Activated T-cell treated with anti-CD3 and anti-CD28 coated beads, Interleukin-2, amount 50 U/mL, for 24 hours (primary cell): ENCODE data around the gene PARD3.

Experiments used
- DNase-seq: peaks from one replicate; pipeline ENCODE4 v3.0.0-alpha.2; 2020
- H3K27ac Mint-ChIP-seq: 2 replicates; pipeline ENCODE4 v1.8.0; 2020; ENCODE audit warnings: mild to moderate bottlenecking, mixed read lengths
- H3K27me3 Mint-ChIP-seq: 2 replicates; pipeline ENCODE4 v1.8.0; 2020; ENCODE audit warnings: mixed read lengths
- H3K36me3 Mint-ChIP-seq: 2 replicates; pipeline ENCODE4 v1.8.0; 2020; ENCODE audit warnings: low read depth, mixed read lengths
- H3K4me1 Mint-ChIP-seq: 2 replicates; pipeline ENCODE4 v1.8.0; 2020; ENCODE audit warnings: low read depth, mixed read lengths
- H3K4me3 Mint-ChIP-seq: 2 replicates; pipeline ENCODE4 v1.8.0; 2020; ENCODE audit warnings: mild to moderate bottlenecking, moderate library complexity, mixed read lengths
- H3K9me3 Mint-ChIP-seq: 2 replicates; pipeline ENCODE4 v1.8.0; 2020; ENCODE audit warnings: mixed read lengths

PARD3 gene

DNA sequence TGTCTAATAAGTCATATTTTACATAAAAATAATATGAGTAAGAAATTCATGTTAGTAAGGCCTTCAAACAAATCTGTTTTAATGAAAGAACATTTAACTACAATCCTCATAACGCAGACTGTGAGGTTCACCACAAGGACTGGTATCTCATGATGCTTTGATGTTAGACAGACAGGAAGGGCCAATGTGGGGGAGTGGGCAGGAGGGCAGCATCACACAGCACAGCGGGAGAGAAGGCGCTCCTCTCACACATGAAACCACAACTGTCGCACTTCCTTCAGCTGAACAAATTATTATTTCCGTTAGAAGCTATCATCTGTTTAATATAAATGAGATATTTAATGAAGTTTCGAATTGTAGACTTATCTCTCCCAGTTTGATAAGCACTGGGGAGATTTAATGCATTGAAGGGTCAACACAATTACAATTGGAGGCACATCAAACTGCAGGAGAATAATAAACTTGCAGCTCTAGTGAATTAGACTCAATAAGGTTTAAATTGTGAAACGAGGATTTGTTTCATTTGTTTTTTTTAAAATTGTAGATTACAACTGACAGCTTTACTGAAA lies 466.1 kb downstream of the PARD3 start:
- no peak overlapping the region for H3K27ac Mint-ChIP-seq
- no peaks in the 10 kb centered on the region for H3K27me3 Mint-ChIP-seq
- H3K4me1 Mint-ChIP-seq: no peaks in the 10 kb centered on the region
- H3K4me3 Mint-ChIP-seq: no peak overlapping the region
- no peak for DNase-seq
- H3K9me3 Mint-ChIP-seq: peaks cover 2% of the 10 kb centered on the region
- no peaks in the 10 kb centered on the region for H3K36me3 Mint-ChIP-seq

DNA sequence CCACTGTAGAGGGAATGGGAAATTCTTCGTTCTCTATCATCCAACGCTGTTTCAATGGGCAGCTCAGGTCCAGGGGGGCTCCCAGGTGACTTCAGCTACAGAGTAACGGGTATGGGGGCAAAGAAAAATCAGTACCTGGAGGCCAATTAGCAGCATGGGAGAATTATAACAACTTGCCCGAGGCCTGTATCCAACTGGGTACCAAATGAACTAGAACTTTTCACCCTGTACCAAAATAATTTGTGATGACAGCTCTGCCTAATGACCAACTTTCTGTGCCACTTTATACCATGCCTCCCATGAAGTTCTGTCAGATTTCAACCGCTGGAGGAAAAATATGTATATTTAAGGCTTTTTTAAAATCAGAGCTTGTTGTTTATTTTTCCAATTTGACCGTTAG lies 467.1 kb downstream of the PARD3 start:
- peaks cover 2% of the 10 kb centered on the region for H3K9me3 Mint-ChIP-seq

DNA sequence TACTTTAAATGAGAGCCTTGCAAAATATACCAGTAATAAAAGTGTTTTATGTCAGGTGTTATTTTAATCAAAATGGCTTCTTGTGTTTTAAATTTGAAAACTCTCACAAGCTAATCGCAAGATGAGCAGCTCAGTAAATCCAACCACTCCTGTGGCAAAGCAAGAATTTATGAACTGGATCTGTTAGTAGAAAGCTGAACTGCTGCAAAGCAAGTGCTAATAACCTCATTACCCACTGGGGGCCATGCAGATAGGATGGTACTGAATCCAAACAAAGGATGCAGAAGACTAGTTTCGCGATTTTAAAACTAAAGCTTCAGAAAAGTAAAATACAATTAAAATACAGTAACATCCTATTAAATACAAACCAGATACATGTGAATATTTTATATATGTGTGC lies 468.0 kb downstream of the PARD3 start:
- no peaks in the 10 kb centered on the region for H3K36me3 Mint-ChIP-seq
- DNase-seq: no peak
- H3K9me3 Mint-ChIP-seq: peaks cover 2% of the 10 kb centered on the region
- H3K4me3 Mint-ChIP-seq: no peak overlapping the region
- no peaks in the 10 kb centered on the region for H3K27me3 Mint-ChIP-seq
- H3K4me1 Mint-ChIP-seq: no peaks in the 10 kb centered on the region
- H3K27ac Mint-ChIP-seq: no peak overlapping the region

More for the DNA sequence above, 467.1 kb downstream of the PARD3 start:
- Mint-ChIP-seq H3K4me3 (no peak overlapping the region), H3K27me3 (no peaks in the 10 kb centered on the region), H3K27ac (no peak overlapping the region), H3K36me3 (no peaks in the 10 kb centered on the region), H3K4me1 (no peaks in the 10 kb centered on the region)
- no peak for DNase-seq

DNA sequence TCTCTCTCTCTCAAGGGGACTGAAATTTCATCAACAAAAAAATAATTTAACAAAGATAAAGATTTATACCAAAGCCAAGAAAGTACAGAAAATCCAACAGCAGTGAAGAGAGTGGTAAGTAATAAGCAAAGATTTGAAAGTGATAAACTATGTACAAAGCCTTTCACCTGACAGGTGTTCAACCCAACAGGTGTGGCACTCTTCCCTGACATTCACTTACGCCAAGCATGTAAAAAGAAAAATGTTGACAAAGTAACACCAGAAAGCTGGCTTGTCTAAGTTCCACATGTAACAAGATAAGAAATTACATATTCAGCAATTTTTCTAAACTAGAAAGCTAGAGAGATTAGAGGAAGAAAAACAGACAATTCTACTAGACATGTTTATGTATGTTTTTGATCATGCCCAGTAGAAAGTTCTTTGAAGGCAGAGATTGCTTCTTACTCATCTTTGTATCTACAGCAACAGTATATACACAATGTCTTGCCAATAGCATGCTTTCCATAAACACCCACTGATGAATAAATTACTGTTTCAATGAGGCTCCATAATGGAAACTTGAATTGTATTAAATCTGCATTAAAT lies 468.5 kb downstream of the PARD3 start:
- Mint-ChIP-seq H3K27me3 (no peaks in the 10 kb centered on the region), H3K9me3 (peaks cover 2% of the 10 kb centered on the region), H3K4me1 (no peaks in the 10 kb centered on the region), H3K27ac (no peak overlapping the region), H3K36me3 (no peaks in the 10 kb centered on the region), H3K4me3 (no peak overlapping the region)
- DNase-seq: no peak

DNA sequence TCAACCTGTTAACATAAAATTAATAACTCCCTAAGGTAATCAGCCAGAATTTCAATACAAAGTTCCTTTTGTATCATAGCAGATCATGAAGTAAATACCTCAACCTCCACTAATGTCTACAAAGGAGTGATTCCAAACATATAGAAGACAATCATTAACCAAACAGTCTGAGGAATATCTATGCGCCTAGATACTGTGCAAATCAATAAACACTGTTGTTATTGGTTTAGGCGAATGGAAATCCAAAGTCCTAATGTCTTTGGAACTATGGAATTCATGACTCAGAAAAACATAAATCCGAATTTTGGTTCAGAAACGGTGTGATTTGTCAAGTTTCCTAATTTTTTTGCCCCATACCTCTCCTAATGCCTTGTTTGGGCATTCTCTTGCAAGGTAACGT lies 469.7 kb downstream of the PARD3 start:
- Mint-ChIP-seq H3K9me3 (peaks cover 2% of the 10 kb centered on the region), H3K4me3 (no peak overlapping the region), H3K27me3 (no peaks in the 10 kb centered on the region), H3K27ac (no peak overlapping the region), H3K36me3 (no peaks in the 10 kb centered on the region), H3K4me1 (peaks cover 6% of the 10 kb centered on the region)
- no peak for DNase-seq

DNA sequence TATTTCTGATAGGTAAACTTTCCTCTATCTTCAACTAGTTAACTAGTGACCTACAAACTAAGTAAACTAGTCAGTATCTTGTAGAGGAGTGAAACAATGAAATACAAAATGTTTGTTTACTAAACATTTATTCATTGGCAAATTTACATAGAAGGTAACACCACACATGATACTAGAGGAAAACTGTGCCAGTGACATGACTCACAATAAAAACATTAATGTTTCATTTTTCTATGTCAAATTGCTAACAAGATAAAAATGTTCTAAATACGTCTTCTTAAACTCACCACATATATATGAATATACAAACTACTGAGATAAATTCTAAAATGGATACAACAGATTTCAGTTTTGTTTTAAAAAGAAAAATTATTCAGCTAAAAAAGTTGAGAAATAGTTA lies 471.3 kb downstream of the PARD3 start:
- peaks cover 8% of the 10 kb centered on the region for H3K4me1 Mint-ChIP-seq
- no peaks in the 10 kb centered on the region for H3K9me3 Mint-ChIP-seq
- H3K27me3 Mint-ChIP-seq: no peaks in the 10 kb centered on the region
- no peaks in the 10 kb centered on the region for H3K36me3 Mint-ChIP-seq
- no peak overlapping the region for H3K4me3 Mint-ChIP-seq
- H3K27ac Mint-ChIP-seq: no peak overlapping the region
- DNase-seq: no peak

DNA sequence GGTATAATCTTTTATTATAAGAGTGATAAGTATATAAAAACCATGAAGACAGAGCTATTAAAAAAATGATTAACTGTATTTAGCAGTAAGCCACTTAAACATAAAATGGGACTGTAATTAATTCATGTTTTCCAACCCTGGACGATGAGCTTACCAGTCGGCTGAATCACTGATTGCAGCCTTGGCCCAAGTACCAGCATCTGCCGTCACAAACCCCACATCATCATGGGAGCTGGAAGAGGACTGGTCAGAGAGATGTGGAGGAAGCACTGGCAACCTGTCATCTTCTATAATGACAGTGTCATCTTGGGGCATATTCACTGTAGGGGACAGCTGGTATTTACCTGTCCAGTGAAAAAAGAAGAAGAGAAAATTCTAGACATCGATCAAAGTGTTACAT lies 473.6 kb downstream of the PARD3 start:
- Mint-ChIP-seq H3K4me1 (peaks cover 8% of the 10 kb centered on the region), H3K27ac (no peak overlapping the region), H3K27me3 (no peaks in the 10 kb centered on the region), H3K4me3 (no peak overlapping the region), H3K36me3 (no peaks in the 10 kb centered on the region), H3K9me3 (no peaks in the 10 kb centered on the region)
- DNase-seq: no peak

GRCh38 chr10:34340934-34341333 lies 474.2 kb downstream of the PARD3 start:
- H3K27me3 Mint-ChIP-seq: no peaks in the 10 kb centered on the region
- no peak overlapping the region for H3K4me3 Mint-ChIP-seq
- no peak for DNase-seq
- H3K27ac Mint-ChIP-seq: no peak overlapping the region
- no peaks in the 10 kb centered on the region for H3K9me3 Mint-ChIP-seq
- no peaks in the 10 kb centered on the region for H3K36me3 Mint-ChIP-seq
- peaks cover 8% of the 10 kb centered on the region for H3K4me1 Mint-ChIP-seq

- Mint-ChIP-seq H3K4me1 (peaks cover 8% of the 10 kb centered on the region), H3K4me3 (no peak overlapping the region), H3K27ac (no peak overlapping the region), H3K36me3 (no peaks in the 10 kb centered on the region), H3K9me3 (no peaks in the 10 kb centered on the region), H3K27me3 (no peaks in the 10 kb centered on the region)
- DNase-seq: no peak
Observed at GRCh38 chr10:34339816-34340553, 475.1 kb downstream of the PARD3 start.

DNA sequence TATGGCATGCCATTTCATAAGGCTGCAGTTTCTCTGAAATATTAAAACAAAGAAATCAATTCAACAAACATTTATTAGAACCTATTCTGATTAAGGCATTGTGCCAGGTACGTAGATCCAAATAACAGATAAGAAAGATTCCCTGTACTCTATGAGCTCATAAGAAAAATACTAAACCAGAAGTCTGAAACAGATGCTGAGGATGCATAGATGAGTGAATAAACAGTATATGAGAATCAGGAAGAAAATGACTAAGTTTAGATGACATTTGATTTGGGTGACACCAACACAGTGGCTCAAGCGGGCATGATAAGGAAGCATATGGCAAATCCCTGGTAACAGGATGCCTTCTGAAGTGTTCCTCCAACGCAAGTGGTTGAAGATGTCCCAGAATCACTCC lies 477.2 kb downstream of the PARD3 start:
- Mint-ChIP-seq H3K27me3 (no peaks in the 10 kb centered on the region), H3K4me3 (no peak overlapping the region), H3K9me3 (no peaks in the 10 kb centered on the region), H3K27ac (no peak overlapping the region), H3K4me1 (peaks cover 8% of the 10 kb centered on the region), H3K36me3 (no peaks in the 10 kb centered on the region)
- DNase-seq: no peak

GRCh38 chr10:34335960-34336690 lies 479.0 kb downstream of the PARD3 start:
- Mint-ChIP-seq H3K4me3 (no peak overlapping the region), H3K36me3 (no peaks in the 10 kb centered on the region), H3K4me1 (peaks cover 6% of the 10 kb centered on the region), H3K9me3 (no peaks in the 10 kb centered on the region), H3K27me3 (no peaks in the 10 kb centered on the region), H3K27ac (no peak overlapping the region)
- no peak for DNase-seq

- H3K27ac Mint-ChIP-seq: no peak overlapping the region
- no peaks in the 10 kb centered on the region for H3K9me3 Mint-ChIP-seq
- H3K36me3 Mint-ChIP-seq: no peaks in the 10 kb centered on the region
- H3K27me3 Mint-ChIP-seq: no peaks in the 10 kb centered on the region
- no peak overlapping the region for H3K4me3 Mint-ChIP-seq
- H3K4me1 Mint-ChIP-seq: no peaks in the 10 kb centered on the region
- DNase-seq: no peak
Observed at GRCh38 chr10:34334908-34335307, 480.2 kb downstream of the PARD3 start.

DNA sequence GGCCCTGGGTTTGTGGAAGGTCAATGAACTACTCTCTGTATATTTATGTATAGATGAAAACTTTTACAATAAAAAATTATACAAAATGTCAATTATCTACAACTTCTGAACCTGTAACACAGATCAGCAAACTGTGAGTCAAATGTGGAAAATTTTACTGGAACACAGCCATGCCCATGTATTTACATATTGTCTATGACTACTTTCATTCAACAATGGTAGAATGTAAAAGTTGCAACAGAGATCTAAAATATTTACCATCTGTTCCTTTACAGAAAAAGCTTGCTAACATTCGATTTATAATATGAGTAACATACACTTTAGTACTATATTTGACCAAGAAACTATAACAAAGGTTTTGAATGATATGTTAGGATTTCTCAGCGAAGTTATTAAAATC lies 481.6 kb downstream of the PARD3 start:
- H3K4me1 Mint-ChIP-seq: no peaks in the 10 kb centered on the region
- H3K27ac Mint-ChIP-seq: no peak overlapping the region
- H3K36me3 Mint-ChIP-seq: no peaks in the 10 kb centered on the region
- H3K27me3 Mint-ChIP-seq: no peaks in the 10 kb centered on the region
- no peaks in the 10 kb centered on the region for H3K9me3 Mint-ChIP-seq
- DNase-seq: no peak
- H3K4me3 Mint-ChIP-seq: no peak overlapping the region

- no peak for DNase-seq
- Mint-ChIP-seq H3K36me3 (no peaks in the 10 kb centered on the region), H3K4me3 (no peak overlapping the region), H3K9me3 (no peaks in the 10 kb centered on the region), H3K27me3 (no peaks in the 10 kb centered on the region), H3K4me1 (no peaks in the 10 kb centered on the region), H3K27ac (no peak overlapping the region)
Observed at GRCh38 chr10:34327184-34327583, 487.9 kb downstream of the PARD3 start.

DNA sequence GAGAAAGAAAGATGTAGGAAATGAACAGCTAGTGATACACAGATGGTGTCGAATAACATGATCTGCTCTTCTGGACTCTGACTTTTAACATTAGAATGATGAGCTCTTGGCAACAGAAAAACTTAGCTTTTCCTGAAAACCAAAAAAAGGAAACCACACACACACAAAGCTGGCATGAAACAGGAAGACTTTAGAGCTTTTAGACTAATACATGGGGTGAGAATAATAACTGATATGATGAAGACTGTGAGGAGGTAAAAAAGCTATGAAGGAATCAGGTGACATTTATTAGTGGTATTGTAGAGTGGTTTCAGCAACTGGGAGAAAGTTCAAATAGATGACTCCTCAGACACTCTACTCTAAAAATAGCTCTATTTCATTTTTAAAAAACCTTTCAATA lies 491.9 kb downstream of the PARD3 start:
- DNase-seq: no peak
- H3K9me3 Mint-ChIP-seq: no peaks in the 10 kb centered on the region

More for the DNA sequence above, 491.9 kb downstream of the PARD3 start:
- Mint-ChIP-seq H3K27ac (no peak overlapping the region), H3K4me1 (no peaks in the 10 kb centered on the region), H3K27me3 (no peaks in the 10 kb centered on the region), H3K4me3 (no peak overlapping the region), H3K36me3 (no peaks in the 10 kb centered on the region)
